ENCODE results near the gene PARVA. TPM values are rescaled to one million over a fixed set of nuclear protein-coding genes. Genes with fewer than 3 reads are reported as not detected.

PARVA gene
- total and polyA plus RNA-seq, 3 donors from 2014 or later, result 18.7 to 23.7 (median 23.6) TPM

GRCh38 chr11:12449961-12450715 lies 72.8 kb downstream of the PARVA start:
- H3K27me3 ChIP-seq, result no peaks in the 10 kb centered on the region
- no peak overlapping the region for H3K4me3 ChIP-seq
- no peaks in the 10 kb centered on the region for H3K36me3 ChIP-seq (ENCODE audit: low read depth, missing control alignments)
- H3K9me3 ChIP-seq, result no peaks in the 10 kb centered on the region
- no peak overlapping the region for H3K27ac ChIP-seq
- no peaks in the 10 kb centered on the region for H3K4me1 ChIP-seq
- no peak for TF ChIP-seq POLR2A (IDR thresholded peaks at IDR 0.05)
- TF ChIP-seq CTCF (IDR thresholded peaks at IDR 0.05), result no peak
- WGBS, 2 donors, result 78 to 79% methylated on average over 3 of the region's 3 CpGs
- intact Hi-C loops (cut with DNase I; ENCODE audit: low total_unique reads), result no loop called here
- no peak for DNase-seq

- Histone ChIP-seq H3K36me3 (ENCODE audit: low read depth, missing control alignments) (no peaks in the 10 kb centered on the region), H3K4me1 (no peaks in the 10 kb centered on the region), H3K9me3 (no peaks in the 10 kb centered on the region), H3K27ac (no peak overlapping the region), H3K27me3 (no peaks in the 10 kb centered on the region), H3K4me3 (no peak overlapping the region)
- WGBS, 2 donors, result 92 to 99% methylated on average over 2 of the region's 2 CpGs
- no peak for DNase-seq
- intact Hi-C loops (cut with DNase I; ENCODE audit: low total_unique reads), result no loop called here
- TF ChIP-seq POLR2A (IDR thresholded peaks at IDR 0.05) (no peak), CTCF (IDR thresholded peaks at IDR 0.05) (no peak)
Observed at GRCh38 chr11:12451179-12451814, 73.9 kb downstream of the PARVA start.

- Histone ChIP-seq H3K36me3 (ENCODE audit: low read depth, missing control alignments) (no peaks in the 10 kb centered on the region), H3K27me3 (no peaks in the 10 kb centered on the region), H3K27ac (no peak overlapping the region), H3K4me1 (no peaks in the 10 kb centered on the region), H3K4me3 (no peak overlapping the region), H3K9me3 (no peaks in the 10 kb centered on the region)
- no peak for DNase-seq
- intact Hi-C loops (cut with DNase I; ENCODE audit: low total_unique reads), result no loop called here
- WGBS, 2 donors, result 87 to 98% methylated on average over 2 of the region's 2 CpGs
- TF ChIP-seq POLR2A (IDR thresholded peaks at IDR 0.05) (no peak), CTCF (IDR thresholded peaks at IDR 0.05) (no peak)
Observed at GRCh38 chr11:12453243-12453642, 75.9 kb downstream of the PARVA start.

GRCh38 chr11:12454782-12455181 lies 77.4 kb downstream of the PARVA start:
- Histone ChIP-seq H3K36me3 (ENCODE audit: low read depth, missing control alignments) (no peaks in the 10 kb centered on the region), H3K4me1 (peaks cover 3% of the 10 kb centered on the region), H3K27ac (no peak overlapping the region), H3K4me3 (no peak overlapping the region), H3K27me3 (no peaks in the 10 kb centered on the region), H3K9me3 (no peaks in the 10 kb centered on the region)
- TF ChIP-seq CTCF (IDR thresholded peaks at IDR 0.05) (no peak), POLR2A (IDR thresholded peaks at IDR 0.05) (no peak)
- no peak for DNase-seq
- intact Hi-C loops (cut with DNase I; ENCODE audit: low total_unique reads), result no loop called here
